ENCODE measurements around the gene WDR59.
A peak's percentile ranks its signal among the peaks of the same experiment; 100 is the strongest.

Gene WDR59

DNA sequence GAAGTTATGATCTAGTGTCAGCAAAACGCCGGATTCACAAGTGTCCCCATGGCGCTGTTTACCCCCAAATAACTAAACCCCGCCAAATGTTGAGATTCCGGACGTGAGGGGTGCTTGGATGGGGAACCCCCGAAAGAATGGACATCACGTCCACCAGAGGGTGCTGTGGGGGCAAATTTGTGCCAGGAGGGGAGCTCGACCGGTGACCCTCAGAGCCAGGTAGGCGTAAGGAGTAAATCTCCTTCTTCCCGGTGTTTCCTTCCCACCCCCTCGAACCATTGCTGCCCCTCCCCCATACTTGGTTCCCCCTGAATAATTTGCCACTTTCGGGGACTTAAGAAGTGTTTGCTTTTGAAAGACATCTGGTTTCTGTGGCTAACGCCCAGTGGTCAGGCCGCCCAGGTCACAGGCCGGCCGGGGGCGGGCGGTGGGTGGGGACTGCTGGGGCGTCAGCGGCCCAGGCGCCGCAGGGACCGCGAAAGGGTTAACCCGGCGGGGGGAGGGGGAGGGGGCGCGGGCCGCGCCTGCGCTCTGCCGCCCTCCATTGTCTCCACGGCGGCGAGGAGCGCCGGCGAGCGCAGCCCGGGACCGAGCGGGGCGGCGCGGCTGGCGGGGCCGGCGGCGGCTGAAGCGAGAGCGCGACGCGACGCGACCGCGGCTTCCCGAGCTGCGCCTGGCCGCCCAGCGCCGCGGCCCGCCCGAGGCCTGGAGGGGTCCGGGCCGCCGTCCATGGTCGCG is 13.7 kb upstream of the WDR59 start, which contains the start of gene ZNRF1 (continued):
- TF ChIP-seq PRDM2 (tag by site-specific recombination; IDR thresholded peaks at IDR 0.05; ENCODE audit: borderline replicate concordance) (no peak), ZFP37 (tag by site-specific recombination; IDR thresholded peaks at IDR 0.05) (no peak), GLIS1 (tag by site-specific recombination; IDR thresholded peaks at IDR 0.05) (no peak), ZNF184 (tag by site-specific recombination; IDR thresholded peaks at IDR 0.05) (no peak), ZNF549 (tag by site-specific recombination; IDR thresholded peaks at IDR 0.05) (no peak), ZNF624 (tag by site-specific recombination; IDR thresholded peaks at IDR 0.05) (no peak), HOXD13 (CRISPR knock-in tag; IDR thresholded peaks at IDR 0.05; ENCODE audit: borderline replicate concordance) (no peak), YY2 (tag by site-specific recombination; IDR thresholded peaks at IDR 0.05) (no peak), ZNF747 (tag by site-specific recombination; IDR thresholded peaks at IDR 0.05) (no peak), IKZF3 (tag by site-specific recombination; IDR thresholded peaks at IDR 0.05) (no peak), ZNF558 (tag by site-specific recombination; IDR thresholded peaks at IDR 0.05) (no peak), ZNF660 (tag by site-specific recombination; IDR thresholded peaks at IDR 0.05) (0 out of 2 replicates have a peak, but pooled peaks have one; percentile 33), ZNF791 (tag by site-specific recombination; IDR thresholded peaks at IDR 0.05) (no peak), SP7 (tag by site-specific recombination; IDR thresholded peaks at IDR 0.05) (0 out of 2 replicates have a peak, but pooled peaks have one; percentile 36), ZNF776 (tag by site-specific recombination; IDR thresholded peaks at IDR 0.05; ENCODE audit: borderline replicate concordance) (no peak), ZNF518A (tag by site-specific recombination; conservative IDR thresholded peaks at IDR 0.05; ENCODE audit: low read depth) (no peak), ZNF610 (tag by site-specific recombination; IDR thresholded peaks at IDR 0.05; ENCODE audit: borderline replicate concordance) (no peak), ZNF433 (tag by site-specific recombination; IDR thresholded peaks at IDR 0.05; ENCODE audit: low read depth) (no peak), ZBTB44 (tag by site-specific recombination; IDR thresholded peaks at IDR 0.05) (no peak), ZFP69B (tag by site-specific recombination; IDR thresholded peaks at IDR 0.05) (no peak), ZNF777 (tag by site-specific recombination; IDR thresholded peaks at IDR 0.05; ENCODE audit: borderline replicate concordance) (0 out of 2 replicates have a peak, but pooled peaks have one; percentile 33), ZBTB1 (tag by site-specific recombination; IDR thresholded peaks at IDR 0.05) (no peak), KLF1 (tag by site-specific recombination; IDR thresholded peaks at IDR 0.05) (0 out of 2 replicates have a peak, but pooled peaks have one; percentile 41), GLIS2 (tag by site-specific recombination; IDR thresholded peaks at IDR 0.05) (no peak), ZNF639 (tag by site-specific recombination; IDR thresholded peaks at IDR 0.05) (no peak), ZNF560 (tag by site-specific recombination; IDR thresholded peaks at IDR 0.05; ENCODE audit: borderline replicate concordance) (no peak), ZNF426 (tag by site-specific recombination; IDR thresholded peaks at IDR 0.05) (no peak)

All from HEK293 (cell line).